LHCN-M2 (cell line): ENCODE measurements around the gene ACVR2B. TPM values are rescaled to one million over a fixed set of nuclear protein-coding genes. Genes with fewer than 3 reads are reported as not detected.

Experiments used
- DNase-seq: peaks from one replicate; pipeline ENCODE4 v3.0.0-alpha.2; 2012; ENCODE audit warnings: low read depth
- total RNA-seq: library from RNA; depleted of rRNA; stranded (reverse); fragments of >200 nt; gene quantifications from 2 replicates; pipeline ENCODE4 v1.2.3, GENCODE V29; 2014

The ACVR2B gene
- total RNA-seq, 1 experiment from 2014 or later, result 1.7 TPM

DNA sequence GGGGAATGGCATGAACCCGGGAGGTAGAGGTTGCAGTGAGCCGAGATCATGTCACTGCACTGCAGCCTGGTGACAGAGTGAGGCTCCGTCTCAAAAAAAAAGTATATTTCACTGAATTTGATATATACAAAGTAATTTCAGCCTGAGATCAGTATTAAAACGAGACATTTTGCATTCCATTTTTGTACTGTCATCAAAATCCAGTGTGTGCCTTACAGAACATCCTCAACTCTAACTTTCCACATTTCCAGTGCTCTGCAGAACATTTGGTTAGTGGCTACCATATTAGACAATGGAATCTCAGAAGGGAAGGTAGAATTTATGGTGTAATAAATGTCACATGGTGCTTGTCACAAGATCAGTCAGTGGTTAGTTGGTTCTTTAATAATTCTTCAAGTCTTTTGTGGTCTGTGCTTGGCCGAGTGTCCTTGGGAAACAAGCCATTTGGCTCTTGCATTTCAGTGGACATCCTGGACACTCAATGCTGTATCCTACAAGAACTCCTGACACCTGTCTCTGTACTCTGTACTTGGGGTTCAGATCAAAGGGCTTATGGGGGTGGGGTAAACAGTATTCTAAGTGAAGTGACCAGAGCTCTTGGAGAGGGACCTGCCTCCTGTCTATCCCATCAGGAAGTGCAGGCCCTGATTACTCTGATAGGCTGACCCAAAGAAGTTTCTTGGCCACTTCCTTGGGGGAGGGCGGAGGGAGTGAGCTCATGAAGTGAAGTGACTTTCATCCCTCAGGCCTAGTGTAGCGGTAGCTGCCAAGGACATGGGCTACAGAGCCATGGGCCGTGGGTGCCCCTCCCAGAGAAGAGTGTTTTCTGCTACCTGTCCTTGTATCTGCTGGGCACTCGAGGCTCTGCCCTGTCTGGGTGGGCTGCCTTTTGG lies 3.7 kb downstream of the ACVR2B start:
- peak; percentile 27 for DNase-seq

DNA sequence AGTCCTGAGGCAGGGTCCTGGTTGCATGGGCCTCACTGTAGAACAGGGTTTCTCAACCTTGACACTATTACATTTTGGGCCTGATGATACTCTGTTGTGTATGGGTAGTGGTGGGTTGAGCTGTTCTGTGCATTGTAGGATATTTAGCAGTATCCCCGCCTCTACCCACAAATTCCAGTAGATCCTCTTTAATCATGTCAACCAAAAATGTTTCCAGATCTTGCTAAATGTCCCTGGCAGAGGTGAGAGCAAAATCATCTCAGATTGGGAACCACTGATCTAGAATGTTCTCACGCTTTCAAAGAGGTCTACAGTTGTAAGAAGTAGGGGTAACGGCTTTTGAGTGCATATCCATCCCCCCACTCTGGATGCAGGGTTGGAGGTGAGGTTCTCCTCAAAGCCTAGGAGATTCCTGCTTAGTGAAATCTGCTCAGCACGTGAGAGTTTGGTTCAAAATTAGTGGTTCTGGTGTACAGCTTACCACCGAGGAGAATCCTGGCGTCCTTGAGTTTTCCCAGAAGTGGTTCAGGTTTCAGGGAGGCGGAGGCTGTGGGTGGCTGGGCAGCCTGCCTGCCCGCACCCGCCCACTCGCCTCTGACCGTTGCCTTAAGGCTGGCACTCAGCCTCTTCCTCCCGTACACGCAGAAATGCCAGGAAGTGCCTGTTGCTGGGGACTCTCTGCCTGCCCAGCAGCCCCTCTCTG lies 5.3 kb downstream of the ACVR2B start:
- peak; percentile 74 for DNase-seq

DNA sequence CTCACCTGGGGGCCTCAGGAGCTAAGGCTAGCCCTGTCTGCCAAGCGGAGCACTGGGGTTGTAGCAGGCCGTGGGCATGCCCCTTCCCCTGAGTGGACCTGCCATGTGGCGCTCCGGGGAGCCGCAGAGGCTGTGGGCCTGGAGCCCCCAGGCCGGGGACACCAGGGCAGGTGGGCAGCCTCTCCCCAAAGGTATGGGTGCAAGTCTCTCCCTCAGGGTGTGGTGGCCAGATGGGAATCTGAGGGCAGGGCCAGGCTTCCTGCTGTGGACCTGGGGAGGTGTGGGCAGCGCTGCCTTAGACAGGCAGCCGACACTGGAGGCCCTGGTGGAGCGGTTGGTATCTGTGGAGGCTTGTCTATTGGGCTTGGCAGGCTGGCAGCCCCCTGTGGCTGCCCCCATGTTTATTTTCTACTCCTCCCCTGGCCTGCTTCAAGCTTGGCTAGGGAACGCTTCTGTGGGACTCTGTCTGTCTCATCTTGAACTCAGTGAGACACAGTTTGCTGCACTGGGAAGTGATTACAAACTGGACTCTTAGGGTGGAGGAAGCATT lies 5.9 kb downstream of the ACVR2B start:
- DNase-seq, result no peak

DNA sequence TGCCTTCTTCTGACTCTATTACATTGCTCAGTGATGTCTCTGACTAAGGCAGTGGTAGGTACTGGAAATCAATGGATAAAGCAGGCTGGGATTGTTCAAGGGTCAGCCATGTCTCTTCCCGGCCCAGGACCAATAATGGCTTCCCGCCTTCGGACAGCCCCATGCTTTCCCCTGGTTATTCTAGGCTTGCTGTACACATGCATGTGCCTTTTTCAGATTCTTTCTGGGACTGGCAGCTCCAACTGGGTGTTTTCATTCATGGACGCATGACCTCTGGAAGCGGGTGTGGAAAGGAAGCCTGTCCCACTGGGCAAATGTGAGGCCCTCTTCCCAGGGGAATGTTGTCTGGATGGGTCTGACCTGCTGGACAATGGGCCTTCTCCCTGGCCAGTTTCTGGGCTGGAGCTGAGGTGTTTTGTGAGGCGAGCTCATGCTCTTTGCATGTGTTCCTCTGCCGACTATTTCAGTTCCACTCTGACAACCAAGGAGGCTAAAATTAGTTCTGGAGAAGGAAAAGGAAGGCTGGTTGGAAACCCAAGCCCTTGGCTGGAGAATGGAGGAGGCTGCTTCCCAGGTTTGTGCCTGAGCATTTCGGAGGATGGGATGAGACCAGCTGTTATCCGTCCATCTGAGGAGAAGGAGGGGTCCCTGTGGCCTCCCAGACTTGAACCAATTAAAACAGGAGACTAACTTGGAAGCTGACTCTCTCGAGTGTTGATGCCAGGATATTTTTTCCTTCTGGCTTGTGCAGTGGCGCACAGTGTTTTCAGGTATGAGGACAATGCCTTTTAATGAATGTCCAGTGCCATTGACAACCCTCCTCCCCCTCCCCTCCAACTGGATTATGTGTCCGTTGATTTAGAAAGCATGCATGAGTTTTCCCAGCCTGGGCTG lies 6.9 kb downstream of the ACVR2B start:
- DNase-seq, result peak; percentile 37

DNA sequence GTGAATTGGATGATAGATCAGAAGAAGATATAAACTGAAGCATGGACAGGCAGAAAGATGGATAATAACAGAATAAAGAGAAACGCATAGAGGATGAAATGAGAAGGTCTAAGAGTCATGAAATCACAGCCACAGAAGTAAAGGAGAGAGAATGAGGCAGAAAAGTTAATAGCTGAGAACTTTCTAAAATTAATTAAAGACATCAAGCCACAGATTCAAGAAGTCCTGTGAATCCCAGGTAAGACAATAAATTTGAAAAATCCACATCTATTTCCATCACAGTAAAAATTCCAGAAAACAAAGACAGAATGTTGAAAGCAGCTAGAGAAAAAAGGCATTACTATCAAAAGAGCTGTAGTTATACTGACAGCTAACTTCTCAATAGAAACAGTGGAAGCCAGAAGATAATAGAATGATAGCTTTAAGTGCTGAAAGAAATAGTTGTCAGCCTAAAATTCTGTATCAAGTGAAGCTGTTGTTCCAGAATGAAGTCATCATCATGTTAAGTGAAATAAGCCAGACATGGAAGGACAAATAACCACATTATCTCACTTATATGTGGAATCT lies 12.0 kb downstream of the ACVR2B start:
- no peak for DNase-seq

DNA sequence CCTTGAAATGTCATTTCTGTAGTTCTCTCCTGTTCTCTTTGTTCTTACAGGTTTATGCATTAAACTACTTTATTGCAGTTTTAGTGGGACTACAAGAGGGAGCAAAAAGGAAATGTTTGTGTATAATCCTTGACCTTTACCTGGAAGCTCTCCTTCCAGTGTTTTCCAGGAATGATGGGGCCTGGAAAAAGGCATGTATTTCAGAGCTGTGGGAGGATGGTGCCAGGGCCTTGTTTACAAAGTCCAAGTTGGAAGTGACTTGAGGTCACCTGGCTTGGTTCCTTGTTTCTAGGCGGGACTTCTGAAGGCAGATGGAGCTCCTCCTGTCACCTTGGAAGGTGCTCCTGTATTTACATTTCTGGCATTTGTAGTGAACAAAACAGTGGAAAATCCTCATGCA lies 15.1 kb downstream of the ACVR2B start:
- DNase-seq, result no peak

DNA sequence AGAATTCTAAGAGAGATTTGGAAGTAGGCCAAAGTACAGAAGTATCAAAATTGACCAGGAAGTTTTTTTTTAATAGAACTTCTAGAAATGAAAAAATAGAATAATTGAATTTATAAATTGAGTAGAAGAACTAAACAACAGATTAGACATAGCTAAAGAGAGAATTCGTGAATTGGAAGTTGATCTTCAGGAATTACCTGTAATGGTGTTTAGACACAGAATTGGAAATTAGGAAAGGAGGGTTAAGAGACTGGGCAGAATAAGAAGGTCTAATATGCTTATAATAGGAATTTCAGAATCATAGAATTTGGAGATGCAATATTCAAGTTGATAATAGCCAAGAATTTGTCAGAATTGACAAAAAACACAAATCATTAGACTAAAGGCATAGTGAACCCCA lies 16.2 kb downstream of the ACVR2B start:
- no peak for DNase-seq

DNA sequence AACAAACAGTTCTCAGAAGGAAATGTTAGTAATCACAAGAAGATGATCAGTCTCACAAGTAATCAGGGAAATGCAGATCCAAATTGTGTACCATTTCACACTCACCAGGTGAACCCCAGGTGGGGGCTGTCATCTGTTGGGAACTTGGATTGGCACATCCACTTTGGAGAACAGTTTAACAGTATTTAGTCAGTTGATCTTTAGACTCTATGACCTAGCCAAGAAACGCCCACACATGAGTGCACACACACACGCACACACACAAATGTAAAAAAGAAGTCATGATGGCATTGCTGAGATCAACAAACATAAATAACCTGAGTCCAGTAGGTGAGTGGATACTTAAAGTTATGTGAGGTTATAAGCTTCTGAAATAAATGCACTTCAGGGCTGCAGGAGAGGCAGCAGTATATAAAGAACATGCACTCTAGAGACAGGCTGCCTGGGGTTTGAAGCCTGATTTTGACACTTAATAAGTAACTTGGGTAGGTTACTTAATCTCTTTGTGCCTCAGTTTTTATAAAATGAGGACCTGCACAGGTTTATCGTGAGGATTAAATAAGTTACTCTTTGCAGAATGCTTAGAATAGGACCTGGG lies 17.7 kb downstream of the ACVR2B start:
- DNase-seq, result no peak

DNA sequence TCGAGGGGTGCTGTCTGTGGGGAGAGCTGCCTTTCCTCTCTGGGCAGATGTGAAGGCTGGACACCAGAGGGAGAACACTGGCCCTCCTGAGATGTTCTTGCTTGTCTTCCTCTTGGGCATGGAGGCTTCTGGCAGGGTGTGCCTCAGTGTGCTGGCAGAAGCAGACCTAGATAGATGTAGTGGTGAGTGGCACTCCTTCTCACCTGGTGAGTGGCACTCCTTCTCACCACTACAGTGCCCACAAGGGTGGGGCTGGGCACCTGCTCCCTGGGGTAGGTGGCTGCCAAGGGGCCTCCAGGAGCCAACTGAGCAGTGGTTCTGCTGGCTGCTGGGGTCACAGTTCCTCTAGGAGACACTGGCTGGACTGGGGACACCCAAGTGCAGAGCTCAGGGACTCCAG lies 18.7 kb downstream of the ACVR2B start:
- DNase-seq, result no peak

DNA sequence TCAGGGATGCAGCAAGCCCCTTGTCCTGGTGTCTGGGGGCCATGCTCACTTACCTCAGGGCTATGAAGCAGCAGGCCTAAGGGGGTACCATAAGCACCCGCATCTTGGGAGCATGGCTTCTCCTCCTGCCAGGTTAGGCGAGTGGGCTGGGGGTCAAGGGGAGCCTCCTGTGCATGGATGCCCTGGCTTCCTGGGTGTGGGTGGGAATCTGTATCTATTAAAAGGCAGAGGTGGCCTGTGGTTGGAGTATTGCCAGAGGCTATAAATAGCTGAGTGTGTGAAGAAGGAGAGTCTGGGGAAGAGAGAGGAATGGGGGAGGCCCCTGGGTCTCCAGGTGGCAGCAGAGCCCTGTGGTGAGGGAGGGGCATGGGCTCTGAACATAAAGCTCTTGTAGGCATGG lies 19.5 kb downstream of the ACVR2B start:
- no peak for DNase-seq

DNA sequence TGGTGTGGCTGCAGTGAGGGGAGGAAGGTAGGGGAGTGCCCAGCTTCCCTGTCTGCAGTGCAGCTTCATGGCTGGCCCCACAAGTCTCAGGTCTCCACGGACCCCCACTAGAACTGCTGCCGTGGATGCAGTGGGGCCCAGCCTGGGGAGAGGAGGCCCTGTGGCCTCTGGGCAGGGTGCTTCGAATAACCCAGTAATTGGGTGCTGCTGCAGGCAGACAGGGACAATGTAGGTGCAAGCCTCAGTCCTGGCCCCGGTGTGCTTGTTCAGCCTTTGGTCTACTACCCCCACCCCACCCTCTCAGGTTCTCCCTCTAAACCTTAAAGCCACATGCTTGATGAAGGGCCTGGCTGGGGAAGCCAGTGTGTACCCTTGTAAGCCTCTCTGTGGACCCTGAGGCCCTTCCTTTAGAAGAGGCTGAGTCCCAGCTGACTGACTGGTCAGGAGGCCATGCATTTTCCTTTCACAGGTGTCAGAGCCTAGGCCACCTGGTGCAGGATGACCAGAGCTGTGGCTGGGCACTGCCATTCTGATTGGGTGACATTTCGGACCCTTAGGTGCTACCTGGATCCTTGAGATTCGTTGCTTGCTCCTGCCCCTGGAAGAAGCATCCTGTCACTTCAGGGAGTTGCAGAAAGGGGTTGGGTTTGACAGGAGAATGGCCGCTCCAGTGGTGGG lies 21.4 kb downstream of the ACVR2B start:
- no peak for DNase-seq

DNA sequence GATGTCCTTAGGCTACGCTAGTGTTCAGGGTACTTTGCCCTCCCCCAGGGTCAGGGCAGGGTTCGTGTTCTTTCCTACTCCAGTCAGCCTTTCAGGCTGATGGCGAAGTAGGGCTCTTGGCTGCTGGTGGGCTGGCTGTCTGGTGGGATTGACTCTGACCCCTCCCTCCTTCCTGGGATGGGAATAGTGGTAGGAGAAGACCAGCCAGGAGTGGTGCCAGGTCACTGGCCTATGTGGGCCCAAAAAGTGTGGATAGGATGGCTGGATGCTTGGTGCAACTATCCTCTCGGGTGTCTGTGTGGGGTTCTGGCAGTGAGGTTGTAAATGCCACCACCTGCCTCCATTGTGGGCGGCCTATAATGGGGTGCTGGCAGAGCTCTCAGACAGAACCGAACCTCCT lies 22.0 kb downstream of the ACVR2B start:
- no peak for DNase-seq

DNA sequence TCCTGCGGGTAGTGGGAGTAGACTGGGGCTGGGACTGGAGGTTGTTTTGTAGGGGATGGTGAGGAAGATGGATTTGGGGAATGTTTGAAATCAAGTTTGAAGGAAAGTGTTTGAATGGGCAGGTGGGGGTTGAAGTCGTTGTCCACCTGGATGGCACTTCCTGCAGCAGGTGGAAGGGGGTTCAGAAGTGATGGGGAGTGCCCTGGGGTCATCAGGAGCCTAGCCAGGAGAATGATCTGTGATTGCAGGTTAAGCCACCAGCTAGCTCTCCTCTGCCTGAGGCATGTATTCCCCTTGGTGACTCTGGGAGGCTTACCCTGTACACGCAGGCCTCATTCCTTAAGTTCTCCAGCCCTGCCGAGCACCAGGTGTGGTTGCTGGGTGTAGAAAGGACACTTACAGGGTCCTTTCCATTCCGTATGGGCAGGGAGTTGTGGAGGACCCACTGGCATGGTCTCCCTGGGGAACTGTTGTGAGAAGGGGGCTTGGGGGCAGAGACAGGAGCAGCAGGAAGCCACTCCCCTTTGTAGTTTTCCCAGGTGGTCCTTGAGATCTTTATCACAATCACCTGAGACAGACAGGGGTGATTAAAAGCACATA lies 22.6 kb downstream of the ACVR2B start:
- no peak for DNase-seq

DNA sequence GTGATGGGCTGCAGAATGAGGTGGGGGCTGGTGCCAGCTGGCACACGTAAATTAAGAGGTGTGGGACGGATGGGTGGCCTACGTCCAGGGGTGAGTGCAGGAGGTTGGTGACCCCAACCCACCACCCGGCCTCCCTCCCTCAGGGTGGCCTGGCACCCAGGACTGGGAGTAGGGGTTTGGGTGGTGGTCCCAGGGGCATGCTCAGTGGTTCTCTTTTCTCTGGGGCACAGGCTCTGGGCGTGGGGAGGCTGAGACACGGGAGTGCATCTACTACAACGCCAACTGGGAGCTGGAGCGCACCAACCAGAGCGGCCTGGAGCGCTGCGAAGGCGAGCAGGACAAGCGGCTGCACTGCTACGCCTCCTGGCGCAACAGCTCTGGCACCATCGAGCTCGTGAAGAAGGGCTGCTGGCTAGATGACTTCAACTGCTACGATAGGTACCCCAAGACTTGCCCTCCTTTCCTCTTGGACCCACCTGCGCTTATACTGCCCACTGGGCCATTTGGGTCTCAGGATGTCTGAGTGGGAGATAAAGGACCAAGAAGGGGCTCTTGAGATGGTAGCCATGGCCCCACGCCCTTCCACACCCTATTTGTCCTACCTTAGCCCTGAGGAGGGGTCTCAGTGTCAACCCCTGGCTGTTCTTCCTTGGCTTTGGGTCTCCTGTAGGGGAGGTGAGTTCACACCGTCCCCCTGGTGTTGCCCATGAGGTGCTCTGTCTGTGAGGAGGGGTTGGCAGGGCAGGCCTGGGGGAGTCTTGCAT lies 23.5 kb downstream of the ACVR2B start:
- no peak for DNase-seq

DNA sequence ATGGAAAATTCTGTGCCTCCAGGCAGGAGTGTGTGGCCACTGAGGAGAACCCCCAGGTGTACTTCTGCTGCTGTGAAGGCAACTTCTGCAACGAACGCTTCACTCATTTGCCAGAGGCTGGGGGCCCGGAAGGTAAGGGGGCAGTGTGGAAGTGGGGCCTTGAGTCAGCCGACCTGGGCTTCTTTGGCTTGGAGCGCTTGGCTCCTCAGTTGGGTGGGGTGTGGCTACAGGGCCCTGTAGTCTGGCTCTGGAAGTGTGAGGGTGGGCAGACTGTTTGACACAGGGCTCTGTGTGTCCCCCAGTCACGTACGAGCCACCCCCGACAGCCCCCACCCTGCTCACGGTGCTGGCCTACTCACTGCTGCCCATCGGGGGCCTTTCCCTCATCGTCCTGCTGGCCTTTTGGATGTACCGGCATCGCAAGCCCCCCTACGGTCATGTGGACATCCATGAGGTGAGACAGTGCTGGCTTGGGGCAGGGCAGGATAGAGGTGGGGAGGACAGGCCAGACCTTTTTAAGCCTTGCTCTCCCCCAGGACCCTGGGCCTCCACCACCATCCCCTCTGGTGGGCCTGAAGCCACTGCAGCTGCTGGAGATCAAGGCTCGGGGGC lies 24.3 kb downstream of the ACVR2B start:
- no peak for DNase-seq

DNA sequence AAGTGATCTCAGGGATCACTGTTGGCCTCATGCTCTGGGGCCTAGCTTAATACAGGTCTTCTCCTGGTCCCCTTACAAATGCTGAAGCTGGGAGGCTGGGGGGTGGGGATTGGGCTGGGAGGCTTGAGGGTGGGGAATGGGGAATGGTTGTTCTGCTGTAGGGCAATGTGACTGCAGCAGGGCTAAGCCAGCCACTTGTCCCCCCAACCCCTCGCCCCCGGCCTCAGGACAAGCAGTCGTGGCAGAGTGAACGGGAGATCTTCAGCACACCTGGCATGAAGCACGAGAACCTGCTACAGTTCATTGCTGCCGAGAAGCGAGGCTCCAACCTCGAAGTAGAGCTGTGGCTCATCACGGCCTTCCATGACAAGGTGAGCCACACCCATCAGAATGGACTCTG lies 25.2 kb downstream of the ACVR2B start:
- DNase-seq, result no peak

DNA sequence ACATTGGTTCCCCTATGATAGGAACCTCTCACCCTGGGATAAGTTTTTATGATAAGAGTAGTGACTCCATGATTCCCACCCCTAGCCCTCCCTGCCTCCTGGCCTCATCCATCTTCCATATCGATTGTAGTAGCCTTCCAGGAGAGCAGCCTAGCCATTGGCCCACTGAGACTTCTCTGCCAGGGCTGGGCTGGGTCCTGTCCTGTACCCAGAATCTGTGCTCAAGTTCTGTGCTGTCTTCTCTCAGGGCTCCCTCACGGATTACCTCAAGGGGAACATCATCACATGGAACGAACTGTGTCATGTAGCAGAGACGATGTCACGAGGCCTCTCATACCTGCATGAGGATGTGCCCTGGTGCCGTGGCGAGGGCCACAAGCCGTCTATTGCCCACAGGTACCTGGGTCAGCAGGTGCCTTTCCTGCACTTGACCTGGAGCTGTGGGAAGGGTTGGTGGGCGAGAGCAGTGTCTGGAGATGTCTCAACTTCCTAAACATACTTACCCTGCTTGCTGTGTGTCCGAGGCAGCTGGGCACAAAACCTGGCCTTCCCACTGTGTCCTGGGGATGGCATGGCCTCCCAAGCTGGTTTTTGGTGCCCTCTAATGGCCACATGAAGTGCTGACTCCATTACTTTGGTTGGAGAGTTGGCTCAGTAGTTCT lies 25.9 kb downstream of the ACVR2B start:
- DNase-seq, result peak; percentile 59

DNA sequence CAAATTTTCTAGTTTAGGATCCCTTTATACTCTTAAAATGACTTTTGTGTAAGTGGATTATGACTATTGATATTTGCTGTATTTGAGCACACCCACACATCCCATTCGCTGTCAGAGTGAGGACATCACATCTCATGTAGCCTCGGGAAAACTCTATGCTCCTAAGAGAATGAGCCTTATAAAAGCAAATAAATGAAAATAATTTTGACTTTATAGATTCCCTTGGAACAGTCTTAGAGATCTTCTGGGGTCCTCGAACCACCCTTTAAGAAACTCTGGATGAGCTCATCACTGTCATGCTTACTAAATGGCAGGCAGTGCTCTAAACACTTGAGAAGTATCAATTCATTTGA lies 26.4 kb downstream of the ACVR2B start:
- no peak for DNase-seq
